ENCODE data around the gene NAE1.

- TF ChIP-seq GATA3 (IDR thresholded peaks at IDR 0.05; ENCODE audit: low read depth, low read length) (no peak), GATA2 (IDR thresholded peaks at IDR 0.05; ENCODE audit: low read depth, low read length) (no peak)
Observed at GRCh38 chr16:66859397-66860068, 28.8 kb upstream of the NAE1 start.
